Muscle of leg (tissue), 11 donors: ENCODE measurements around the gene STXBP5. TPM values are rescaled to one million over a fixed set of nuclear protein-coding genes. Genes with fewer than 3 reads are reported as not detected.

Source experiments
- DNase-seq: peaks from one replicate; pipeline ENCODE4 v3.0.0; 2013
- H3K27ac ChIP-seq: one replicate; pipeline ENCODE4 v1.5.1; 2013; ENCODE audit warnings: mild to moderate bottlenecking, low read length, control low read depth
- H3K27me3 ChIP-seq: one replicate; pipeline ENCODE4 v1.6.1; 2013; ENCODE audit warnings: low read length; ENCODE audit not compliant: control insufficient read depth, insufficient read depth
- H3K36me3 ChIP-seq: one replicate; pipeline ENCODE4 v1.6.1; 2013; ENCODE audit warnings: low read length; ENCODE audit not compliant: control insufficient read depth, insufficient read depth
- H3K4me1 ChIP-seq: one replicate; pipeline ENCODE4 v1.6.1; 2013; ENCODE audit warnings: low read length; ENCODE audit not compliant: control insufficient read depth, insufficient read depth
- H3K4me3 ChIP-seq: one replicate; pipeline ENCODE4 v1.5.1; 2013; ENCODE audit warnings: low read length, control low read depth
- H3K9me3 ChIP-seq: replicated peaks from 2 replicates; pipeline ENCODE4 v1.6.1; 2013; ENCODE audit warnings: low read depth, low read length; ENCODE audit not compliant: control insufficient read depth
- WGBS: methylation state at CpG from one replicate; pipeline ENCODE4 v1.1.5; 2013; ENCODE audit warnings: missing lambda C conversion rate; ENCODE audit not compliant: insufficient coverage; 5-methylcytosine and 5-hydroxymethylcytosine counted together
- polyA plus RNA-seq, 8 donors: library from polyadenylated mRNA; unstranded; fragments of 120-200 nt; gene quantifications; one replicate each; pipeline versions ENCODE4 v1.2.1 to v1.2.3, GENCODE V29; 2013; ENCODE audit warnings: inconsistent platforms in 1 of 8, low replicate concordance in 1 of 8; ENCODE audit not compliant: insufficient read length in 8 of 8, insufficient read depth in 1 of 8
- total RNA-seq: library from RNA; stranded (reverse); fragments of 120-200 nt; gene quantifications from one replicate; pipeline ENCODE4 v1.2.4, GENCODE V29; 2013

STXBP5 gene
- total and polyA plus RNA-seq, 9 donors = 9.8 to 15.7 (median 11.5) TPM

- Histone ChIP-seq H3K27ac (no peak overlapping the region), H3K4me3 (no peak overlapping the region), H3K4me1 (no peaks in the 10 kb centered on the region), H3K9me3 (no peaks in the 10 kb centered on the region), H3K36me3 (no peaks in the 10 kb centered on the region), H3K27me3 (no peaks in the 10 kb centered on the region)
- WGBS = no CpG with 5 or more reads among the region's 2 CpGs
- DNase-seq = no peak
These were observed 16.1 kb downstream of the STXBP5 start for GRCh38 chr6:147220345-147220744.

- Histone ChIP-seq H3K9me3 (no peaks in the 10 kb centered on the region), H3K36me3 (no peaks in the 10 kb centered on the region), H3K27me3 (no peaks in the 10 kb centered on the region), H3K27ac (no peak overlapping the region), H3K4me3 (no peak overlapping the region), H3K4me1 (no peaks in the 10 kb centered on the region)
- WGBS = no CpG with 5 or more reads among the region's 4 CpGs
- no peak for DNase-seq
These were observed 17.5 kb downstream of the STXBP5 start for GRCh38 chr6:147221739-147222138.

- H3K36me3 ChIP-seq = no peaks in the 10 kb centered on the region
- H3K4me1 ChIP-seq = no peaks in the 10 kb centered on the region
- H3K4me3 ChIP-seq = no peak overlapping the region
- no CpG with 5 or more reads among the region's 4 CpGs for WGBS
- no peaks in the 10 kb centered on the region for H3K9me3 ChIP-seq
- no peak for DNase-seq
- H3K27ac ChIP-seq = no peak overlapping the region
- no peaks in the 10 kb centered on the region for H3K27me3 ChIP-seq
These were observed 18.1 kb downstream of the STXBP5 start for GRCh38 chr6:147222160-147222838.

- H3K27ac ChIP-seq = no peak overlapping the region
- DNase-seq = no peak
- WGBS = 61% methylated on average over 2 of the region's 3 CpGs
- no peaks in the 10 kb centered on the region for H3K36me3 ChIP-seq
- H3K9me3 ChIP-seq = no peaks in the 10 kb centered on the region
- no peaks in the 10 kb centered on the region for H3K27me3 ChIP-seq
- H3K4me1 ChIP-seq = no peaks in the 10 kb centered on the region
- H3K4me3 ChIP-seq = no peak overlapping the region
These were observed 19.5 kb downstream of the STXBP5 start for GRCh38 chr6:147223736-147224135.

- Histone ChIP-seq H3K27me3 (no peaks in the 10 kb centered on the region), H3K27ac (no peak overlapping the region), H3K9me3 (no peaks in the 10 kb centered on the region), H3K4me3 (no peak overlapping the region), H3K36me3 (no peaks in the 10 kb centered on the region), H3K4me1 (no peaks in the 10 kb centered on the region)
- DNase-seq = no peak
- no CpG with 5 or more reads among the region's 2 CpGs for WGBS
These were observed 22.0 kb downstream of the STXBP5 start for GRCh38 chr6:147226163-147226724.

- Histone ChIP-seq H3K36me3 (no peaks in the 10 kb centered on the region), H3K27ac (no peak overlapping the region)
These were observed 22.7 kb downstream of the STXBP5 start for GRCh38 chr6:147226877-147227276.

GRCh38 chr6:147227770-147228320 lies 23.6 kb downstream of the STXBP5 start:
- WGBS = no CpG with 5 or more reads among the region's 1 CpG
- H3K27ac ChIP-seq = no peak overlapping the region
- H3K9me3 ChIP-seq = no peaks in the 10 kb centered on the region
- no peaks in the 10 kb centered on the region for H3K27me3 ChIP-seq
- no peaks in the 10 kb centered on the region for H3K36me3 ChIP-seq
- H3K4me3 ChIP-seq = no peak overlapping the region
- DNase-seq = no peak
- H3K4me1 ChIP-seq = no peaks in the 10 kb centered on the region

More at GRCh38 chr6:147226877-147227276, 22.7 kb downstream of the STXBP5 start:
- Histone ChIP-seq H3K4me3 (no peak overlapping the region), H3K4me1 (no peaks in the 10 kb centered on the region), H3K9me3 (no peaks in the 10 kb centered on the region), H3K27me3 (no peaks in the 10 kb centered on the region)
- WGBS = no CpG with 5 or more reads among the region's 1 CpG
- DNase-seq = no peak

- DNase-seq = no peak
- Histone ChIP-seq H3K9me3 (no peaks in the 10 kb centered on the region), H3K36me3 (no peaks in the 10 kb centered on the region), H3K4me3 (no peak overlapping the region), H3K4me1 (no peaks in the 10 kb centered on the region), H3K27ac (no peak overlapping the region), H3K27me3 (no peaks in the 10 kb centered on the region)
- no CpG with 5 or more reads among the region's 1 CpG for WGBS
These were observed 27.4 kb downstream of the STXBP5 start for GRCh38 chr6:147231589-147231988.

GRCh38 chr6:147234685-147235084 lies 30.5 kb downstream of the STXBP5 start:
- H3K27me3 ChIP-seq = no peaks in the 10 kb centered on the region
- no peaks in the 10 kb centered on the region for H3K4me1 ChIP-seq
- no CpG with 5 or more reads among the region's 2 CpGs for WGBS
- DNase-seq = no peak
- no peaks in the 10 kb centered on the region for H3K36me3 ChIP-seq
- no peak overlapping the region for H3K4me3 ChIP-seq
- no peaks in the 10 kb centered on the region for H3K9me3 ChIP-seq
- H3K27ac ChIP-seq = no peak overlapping the region

- Histone ChIP-seq H3K27me3 (no peaks in the 10 kb centered on the region), H3K9me3 (no peaks in the 10 kb centered on the region), H3K36me3 (no peaks in the 10 kb centered on the region), H3K4me1 (no peaks in the 10 kb centered on the region), H3K27ac (no peak overlapping the region), H3K4me3 (no peak overlapping the region)
- no CpG with 5 or more reads among the region's 3 CpGs for WGBS
- DNase-seq = no peak
These were observed 33.9 kb downstream of the STXBP5 start for GRCh38 chr6:147238164-147238563.
